Transverse colon (tissue), 4 donors: ENCODE measurements around the gene TJAP1. TPM values are rescaled to one million over a fixed set of nuclear protein-coding genes. Genes with fewer than 3 reads are reported as not detected.

ENCODE experiments used
- DNase-seq: peaks from one replicate; pipeline ENCODE4 v3.0.0-alpha.2; 2019
- H3K27ac ChIP-seq, 4 donors: fragments of 200-600 bp; sonication (generic); 2 replicates each; pipeline ENCODE4 v1.5.1; 2016 to 2018; ENCODE audit warnings: inconsistent platforms in 4 of 4
- H3K27me3 ChIP-seq: fragments of 200-600 bp; sonication (generic); 2 replicates; pipeline ENCODE4 v1.5.1; 2017; ENCODE audit warnings: inconsistent platforms
- H3K36me3 ChIP-seq, 4 donors: fragments of 200-600 bp; sonication (generic); 2 replicates each; pipeline ENCODE4 v1.5.1; 2017 to 2019; ENCODE audit warnings: inconsistent platforms in 4 of 4
- H3K4me1 ChIP-seq, 4 donors: fragments of 200-600 bp; sonication (generic); 2 replicates each; pipeline ENCODE4 v1.5.1; 2017 to 2020; ENCODE audit warnings: inconsistent platforms in 4 of 4
- H3K4me3 ChIP-seq, 4 donors: fragments of 200-600 bp; sonication (generic); 1 replicate in 1 of 4; 2 replicates in 3 of 4; pipeline versions ENCODE4 v1.5.1 to v1.6.1; 2017 to 2019; ENCODE audit warnings: inconsistent platforms in 4 of 4
- H3K9me3 ChIP-seq, 2 donors: fragments of 200-600 bp; sonication (generic); 2 replicates each; pipeline ENCODE4 v1.5.1; 2017 to 2019; ENCODE audit warnings: inconsistent platforms in 2 of 2
- EP300 ChIP-seq: sonication (generic); formaldehyde crosslinking; IDR thresholded peaks from one replicate; pipeline ENCODE4 v1.6.1; 2017; ENCODE audit warnings: antibody characterized with exemption, low read depth
- POLR2A ChIP-seq: fragments of 450-650 bp; IDR thresholded peaks from one replicate; pipeline ENCODE4 v1.6.1; 2016; ENCODE audit warnings: antibody characterized with exemption, mild to moderate bottlenecking, moderate library complexity
- POLR2AphosphoS5 ChIP-seq, 3 donors: sonication (generic); formaldehyde crosslinking; IDR thresholded peaks; one replicate each; pipeline ENCODE4 v1.6.1; 2016; ENCODE audit warnings: antibody characterized with exemption in 3 of 3
- WGBS, 2 donors: methylation state at CpG; one replicate each; pipeline ENCODE4 v1.1.5; 2018; ENCODE audit warnings: low coverage in 1 of 2; 5-methylcytosine and 5-hydroxymethylcytosine counted together
- in situ Hi-C, 4 donors: fragments of 200-750 bp; cut with MboI; loops; one replicate each; pipeline versions ENCODE4 v1.15.0 to v1.15.1; 2017; ENCODE audit warnings: low sequenced_read_pairs in 3 of 4, low pct_ligation_motif_present in 1 of 4, low pct_unique_long_range_greater_than_20kb in 1 of 4
- intact Hi-C: fragments of 100-400 bp; cut with DNase I; formaldehyde crosslinking; loops from one replicate; pipeline ENCODE4 v1.15.1; 2023; ENCODE audit warnings: low total_unique reads
- total RNA-seq, 4 donors: library from RNA; depleted of rRNA; stranded (reverse); fragments of >200 nt; gene quantifications; one replicate each; pipeline ENCODE4 v1.1.0, GENCODE V29; 2016
- TF ChIP-seq, protein P1 (sequence below), 5 experiments: fragments of 200-600 bp in 3 of 5; fragments of 450-650 bp in 2 of 5; sonication (generic) in 3 of 5; IDR thresholded peaks; 1 replicate in 2 of 5; 2 replicates in 3 of 5; pipeline ENCODE4 v1.5.1; 2016 to 2017; ENCODE audit warnings: antibody characterized with exemption in 5 of 5, inconsistent platforms in 3 of 5, mild to moderate bottlenecking in 2 of 5, moderate library complexity in 1 of 5

TJAP1 gene
- total RNA-seq, 4 donors from 2014 or later, result 10.9 to 22.4 (median 17.9) TPM

DNA sequence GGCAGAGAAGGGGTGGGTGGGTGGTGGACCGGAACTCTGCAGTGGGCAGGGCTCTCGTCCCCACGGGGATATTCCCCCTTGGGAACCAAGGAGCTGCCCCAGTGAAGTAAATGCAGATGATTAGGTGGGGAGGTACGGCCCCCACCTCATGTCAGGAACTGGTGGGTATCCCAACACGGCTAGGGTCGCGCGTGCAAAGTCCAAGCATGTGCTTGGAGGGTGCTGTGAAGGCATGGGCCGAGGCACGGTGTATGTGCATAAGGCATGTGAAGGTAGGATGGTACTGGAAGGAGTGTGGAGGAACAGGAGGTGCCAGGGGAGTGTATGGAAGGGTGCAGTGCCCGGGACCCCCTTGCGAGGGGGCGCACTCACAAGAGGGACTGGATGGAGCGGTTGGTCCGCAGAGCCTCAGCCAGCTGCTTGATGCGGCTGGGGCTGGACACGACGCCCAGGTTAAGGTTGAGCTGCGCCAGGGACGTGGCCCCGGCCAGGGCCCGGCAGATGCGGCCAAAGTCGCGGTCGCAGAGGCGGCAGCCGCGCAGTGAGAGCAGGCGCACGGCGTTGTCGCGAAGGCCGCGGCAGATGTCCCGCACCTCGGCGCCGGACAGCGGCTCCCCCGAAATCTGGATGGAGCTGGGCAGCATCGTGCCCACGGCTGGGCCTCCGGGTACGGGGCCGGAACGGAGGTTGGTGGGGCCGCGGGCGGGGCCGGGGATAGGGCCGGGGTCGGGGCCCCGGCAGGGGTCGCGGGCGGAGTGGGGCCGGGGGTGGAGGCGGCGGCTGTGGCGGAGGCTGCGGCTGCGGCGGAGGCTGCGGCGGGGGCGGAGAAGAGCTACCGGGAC is 32.0 kb downstream of the TJAP1 start:
- Histone ChIP-seq H3K27me3 (peaks cover 16% of the 10 kb centered on the region), H3K36me3 (peaks cover 0 to 18% (median 3%) of the 10 kb centered on the region in 4 donors), H3K27ac (peak overlapping the region in 3 of 4 donors; percentile 79 to 86 (median 82)), H3K4me1 (peaks cover 5 to 31% (median 28%) of the 10 kb centered on the region in 4 donors), H3K9me3 (no peaks in the 10 kb centered on the region), H3K4me3 (peak overlapping the region; percentile 47 to 83 (median 66))
- no peak for DNase-seq
- TF ChIP-seq, protein P1, sequence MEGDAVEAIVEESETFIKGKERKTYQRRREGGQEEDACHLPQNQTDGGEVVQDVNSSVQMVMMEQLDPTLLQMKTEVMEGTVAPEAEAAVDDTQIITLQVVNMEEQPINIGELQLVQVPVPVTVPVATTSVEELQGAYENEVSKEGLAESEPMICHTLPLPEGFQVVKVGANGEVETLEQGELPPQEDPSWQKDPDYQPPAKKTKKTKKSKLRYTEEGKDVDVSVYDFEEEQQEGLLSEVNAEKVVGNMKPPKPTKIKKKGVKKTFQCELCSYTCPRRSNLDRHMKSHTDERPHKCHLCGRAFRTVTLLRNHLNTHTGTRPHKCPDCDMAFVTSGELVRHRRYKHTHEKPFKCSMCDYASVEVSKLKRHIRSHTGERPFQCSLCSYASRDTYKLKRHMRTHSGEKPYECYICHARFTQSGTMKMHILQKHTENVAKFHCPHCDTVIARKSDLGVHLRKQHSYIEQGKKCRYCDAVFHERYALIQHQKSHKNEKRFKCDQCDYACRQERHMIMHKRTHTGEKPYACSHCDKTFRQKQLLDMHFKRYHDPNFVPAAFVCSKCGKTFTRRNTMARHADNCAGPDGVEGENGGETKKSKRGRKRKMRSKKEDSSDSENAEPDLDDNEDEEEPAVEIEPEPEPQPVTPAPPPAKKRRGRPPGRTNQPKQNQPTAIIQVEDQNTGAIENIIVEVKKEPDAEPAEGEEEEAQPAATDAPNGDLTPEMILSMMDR (IDR thresholded peaks at IDR 0.05), result no peak
- no peak for TF ChIP-seq POLR2AphosphoS5 (IDR thresholded peaks at IDR 0.05)
- TF ChIP-seq POLR2A, result no peak
- TF ChIP-seq EP300, result no peak
- in situ Hi-C loops, result no loop called here
- intact Hi-C loops, result loop anchor here (5.0 to 10.0 kb wide), 3 partner anchors 57 to 247 kb away; partner anchors contain the start of gene ZNF318
- 8% methylated on average over 61 of the region's 69 CpGs; no CpG with 5 or more reads in 1 of the 2 donors for WGBS, 2 donors

DNA sequence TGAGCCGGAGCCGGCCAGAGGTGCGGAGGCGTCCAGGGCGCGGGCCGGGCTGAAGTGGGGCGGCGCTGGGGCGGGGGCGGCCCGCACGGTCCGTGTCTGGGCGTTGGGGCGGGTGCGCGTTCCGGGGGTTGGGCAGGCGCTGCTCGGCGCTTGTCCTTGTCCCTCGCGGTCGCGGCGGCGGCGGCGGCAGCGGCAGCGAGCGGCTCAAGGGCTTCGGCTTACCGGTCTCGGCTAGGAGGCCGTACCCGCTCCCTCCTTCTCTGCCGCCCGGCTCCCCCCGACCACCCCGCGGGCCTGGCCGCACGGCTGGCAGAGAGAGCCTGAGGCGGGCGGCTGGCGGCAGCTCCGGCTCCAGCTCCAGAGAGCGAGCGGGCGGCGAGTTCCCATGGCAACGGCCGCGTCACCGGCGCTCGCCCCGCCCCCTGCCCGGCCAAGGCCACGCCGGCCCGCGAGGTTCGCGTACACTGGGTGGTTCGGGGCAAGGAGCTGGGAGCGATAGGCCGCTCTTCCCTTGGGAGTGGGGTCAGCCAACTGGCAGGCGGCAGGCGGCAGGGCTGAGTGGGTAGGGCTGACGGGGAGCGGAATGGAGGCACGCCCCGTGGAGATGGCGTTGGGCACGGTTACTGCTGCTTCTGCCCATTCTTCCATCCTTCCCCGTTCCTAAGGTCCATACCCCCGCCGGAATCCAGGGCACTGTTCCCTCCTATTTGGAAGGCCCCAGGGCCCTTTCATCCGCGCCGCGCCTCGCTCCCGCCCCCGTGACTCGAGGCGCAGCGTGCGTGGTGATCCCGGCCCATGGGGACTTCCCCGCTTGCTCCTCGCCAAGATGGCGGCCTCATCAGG is 32.8 kb downstream of the TJAP1 start, which contains the start of gene LRRC73:
Gene LRRC73, minus strand, starts transcription at position 363 of the 843 bp plus-strand sequence. CDS start 561 bp downstream, outside the sequence.
- Histone ChIP-seq H3K36me3 (peaks cover 0 to 18% (median 3%) of the 10 kb centered on the region in 4 donors), H3K4me3 (peak within 1 kb of the TSS; percentile 47 to 83 (median 66)), H3K27me3 (peaks cover 16% of the 10 kb centered on the region), H3K4me1 (peaks cover 7 to 40% (median 32%) of the 10 kb centered on the region in 4 donors), H3K9me3 (no peaks in the 10 kb centered on the region), H3K27ac (peak within 1 kb of the TSS; percentile 79 to 86 (median 81))
- intact Hi-C loops (loop anchor here (5.0 to 10.0 kb wide), 3 partner anchors 58 to 248 kb away; partner anchors contain the start of gene ZNF318), in situ Hi-C loops (no loop called here)
- peak; percentile 60 for TF ChIP-seq POLR2A
- peak in 2 of 3 donors; percentile 45 to 66 for TF ChIP-seq POLR2AphosphoS5 (IDR thresholded peaks at IDR 0.05)
- TF ChIP-seq EP300, result no peak
- TF ChIP-seq, protein P1 (IDR thresholded peaks at IDR 0.05), result no peak
- DNase-seq, result peak; percentile 89
- WGBS, 2 donors, result 10% methylated on average over 56 of the region's 96 CpGs; no CpG with 5 or more reads in 1 of the 2 donors

DNA sequence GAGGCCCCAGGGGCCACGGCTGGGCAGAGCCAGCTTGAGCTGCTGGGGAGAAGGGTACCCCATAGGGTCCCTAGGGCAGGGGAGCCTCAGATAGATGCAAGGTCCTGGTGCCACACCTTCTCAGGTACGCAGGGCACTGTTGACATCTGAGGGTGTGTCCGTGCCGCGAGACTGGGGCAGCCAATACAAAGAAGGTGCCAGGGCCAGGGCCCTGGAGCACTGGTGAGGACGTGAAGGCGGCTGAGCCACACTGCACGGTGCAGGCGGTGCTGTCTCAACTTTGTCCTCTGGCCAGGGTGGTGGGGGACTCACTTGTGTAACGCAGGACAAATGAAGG is 33.4 kb downstream of the TJAP1 start:
- H3K27ac ChIP-seq, result peak overlapping the region; percentile 79 to 86 (median 81)
- WGBS, 2 donors, result 62% methylated on average over 10 of the region's 10 CpGs; no CpG with 5 or more reads in 1 of the 2 donors
- peaks cover 16% of the 10 kb centered on the region for H3K27me3 ChIP-seq
- H3K4me3 ChIP-seq, result peak overlapping the region in 3 of 4 donors; percentile 57 to 83 (median 74)
- H3K36me3 ChIP-seq, result peaks cover 0 to 18% (median 3%) of the 10 kb centered on the region in 4 donors
- no peaks in the 10 kb centered on the region for H3K9me3 ChIP-seq
- in situ Hi-C loops (no loop called here), intact Hi-C loops (no loop called here)
- H3K4me1 ChIP-seq, result peaks cover 13 to 46% (median 37%) of the 10 kb centered on the region in 4 donors
- TF ChIP-seq POLR2AphosphoS5 (IDR thresholded peaks at IDR 0.05) (peak in 2 of 3 donors; percentile 7 to 33), EP300 (no peak), POLR2A (no peak)
- TF ChIP-seq, protein P1 (IDR thresholded peaks at IDR 0.05), result no peak
- peak; percentile 72 for DNase-seq
